HFF-Myc (cell line): ENCODE results near the gene TXNRD1.

Experiments used
- DNase-seq: peaks from one replicate; pipeline ENCODE4 v3.0.0-alpha.2; 2011; ENCODE audit warnings: low read depth; ENCODE audit errors: extremely low read depth
- H3K4me3 ChIP-seq: replicated peaks from 2 replicates; pipeline ENCODE4 v1.5.1; 2011; ENCODE audit warnings: low read depth, mild to moderate bottlenecking, control low read depth, low read length
- CTCF ChIP-seq: IDR thresholded peaks from 2 replicates; pipeline ENCODE4 v1.5.1; 2012; ENCODE audit warnings: mild to moderate bottlenecking, low read depth, low read length, control low read depth; ENCODE audit errors: missing control alignments

Gene TXNRD1

DNA sequence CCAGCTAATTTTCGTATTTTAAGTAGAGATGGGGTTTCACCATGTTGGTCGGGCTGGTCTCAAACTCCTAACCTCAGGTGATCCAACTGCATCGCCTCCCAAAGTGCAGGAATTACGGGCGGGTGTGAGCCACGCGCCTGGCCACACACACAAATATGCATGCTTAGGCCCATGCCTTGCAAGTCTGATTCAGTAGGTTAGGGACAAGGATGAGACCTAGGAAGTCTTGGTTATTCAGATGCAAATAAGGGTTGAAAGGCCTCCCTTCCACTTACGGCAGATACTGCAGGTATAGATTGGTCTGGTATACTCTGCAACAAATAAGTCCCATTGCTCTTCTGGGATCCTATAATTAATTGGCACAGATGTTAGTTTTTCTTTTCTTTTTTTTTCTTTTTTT is 32.9 kb downstream of the TXNRD1 start:
- DNase-seq = no peak
- H3K4me3 ChIP-seq = no peak overlapping the region
- no peak for TF ChIP-seq CTCF

DNA sequence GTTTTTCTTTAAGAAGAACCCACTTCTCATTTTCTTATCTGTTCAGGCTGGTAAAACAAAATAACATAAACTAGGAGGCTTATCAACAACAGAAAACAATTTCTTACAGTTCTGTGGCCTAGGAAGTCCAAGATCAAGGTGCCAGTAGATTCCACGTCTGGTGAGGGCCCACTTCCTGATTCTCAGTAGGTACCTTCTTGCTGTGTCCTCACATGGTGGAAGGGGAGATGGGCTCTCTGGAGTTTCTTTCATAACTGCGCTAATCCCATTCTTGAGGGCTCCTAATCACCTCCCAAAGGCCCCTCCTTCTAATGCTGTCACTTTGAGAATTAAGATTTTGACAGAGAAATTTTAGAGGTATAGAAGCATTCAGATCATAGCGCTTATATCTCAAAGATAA is 33.4 kb downstream of the TXNRD1 start:
- no peak for DNase-seq
- H3K4me3 ChIP-seq = no peak overlapping the region
- TF ChIP-seq CTCF = no peak

DNA sequence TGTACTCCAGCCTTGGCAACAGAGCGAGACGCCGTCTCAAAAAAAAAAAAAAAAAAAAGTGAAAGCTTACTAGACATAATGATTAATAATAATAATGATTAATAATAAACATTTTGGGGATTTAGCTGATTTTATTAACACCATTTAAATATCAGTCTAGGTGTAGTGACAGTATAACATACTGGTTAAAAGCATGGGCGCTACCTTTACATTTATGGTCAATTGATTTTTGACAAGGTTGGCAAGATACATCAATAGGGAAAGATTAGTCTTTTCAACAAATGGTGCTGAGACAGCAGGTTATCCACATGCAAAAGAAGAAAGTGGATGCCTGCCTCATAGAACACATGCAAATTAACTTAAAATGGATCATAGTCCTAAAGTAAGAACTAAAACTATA is 34.3 kb downstream of the TXNRD1 start:
- no peak for DNase-seq
- H3K4me3 ChIP-seq = no peak overlapping the region
- TF ChIP-seq CTCF = no peak

DNA sequence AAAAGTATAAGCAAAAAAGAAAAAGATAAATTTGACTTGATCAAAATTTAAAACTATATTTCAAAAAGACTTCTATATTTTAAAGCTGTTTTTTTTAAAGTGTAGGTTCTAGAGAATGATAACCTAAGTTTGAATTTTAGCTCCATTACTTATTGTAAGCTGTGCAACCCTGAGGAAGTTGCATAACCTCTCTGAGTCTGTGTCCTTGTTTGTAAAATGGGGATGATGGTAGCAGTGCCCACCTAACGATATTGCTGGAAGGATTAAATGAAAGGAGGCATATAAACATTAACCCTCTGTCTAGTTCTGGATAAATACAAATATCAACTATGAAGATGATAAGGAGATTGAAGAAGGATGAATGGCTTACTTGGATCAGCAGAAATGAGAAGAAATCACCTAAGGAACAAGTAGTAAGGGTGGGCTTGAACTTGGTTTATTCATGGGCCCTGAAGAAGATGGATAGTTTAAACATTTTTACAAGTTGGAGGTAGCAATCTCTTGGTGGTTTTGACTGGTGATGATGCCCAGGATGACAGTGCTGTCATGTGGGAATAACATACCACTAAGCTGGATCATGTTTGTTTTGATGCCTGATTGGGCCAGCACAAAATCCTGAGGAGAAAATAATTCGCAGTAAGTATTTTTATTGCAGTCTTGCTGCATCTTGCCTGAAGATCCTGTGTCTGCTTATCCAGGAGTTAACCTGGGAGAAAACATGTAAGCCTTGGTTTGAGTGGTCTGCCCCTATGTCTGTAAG is 35.0 kb downstream of the TXNRD1 start:
- TF ChIP-seq CTCF = no peak
- no peak overlapping the region for H3K4me3 ChIP-seq
- DNase-seq = no peak

- H3K4me3 ChIP-seq = no peak overlapping the region
- no peak for TF ChIP-seq CTCF
- DNase-seq = no peak
Observed at GRCh38 chr12:104257913-104258472, 42.4 kb downstream of the TXNRD1 start.

DNA sequence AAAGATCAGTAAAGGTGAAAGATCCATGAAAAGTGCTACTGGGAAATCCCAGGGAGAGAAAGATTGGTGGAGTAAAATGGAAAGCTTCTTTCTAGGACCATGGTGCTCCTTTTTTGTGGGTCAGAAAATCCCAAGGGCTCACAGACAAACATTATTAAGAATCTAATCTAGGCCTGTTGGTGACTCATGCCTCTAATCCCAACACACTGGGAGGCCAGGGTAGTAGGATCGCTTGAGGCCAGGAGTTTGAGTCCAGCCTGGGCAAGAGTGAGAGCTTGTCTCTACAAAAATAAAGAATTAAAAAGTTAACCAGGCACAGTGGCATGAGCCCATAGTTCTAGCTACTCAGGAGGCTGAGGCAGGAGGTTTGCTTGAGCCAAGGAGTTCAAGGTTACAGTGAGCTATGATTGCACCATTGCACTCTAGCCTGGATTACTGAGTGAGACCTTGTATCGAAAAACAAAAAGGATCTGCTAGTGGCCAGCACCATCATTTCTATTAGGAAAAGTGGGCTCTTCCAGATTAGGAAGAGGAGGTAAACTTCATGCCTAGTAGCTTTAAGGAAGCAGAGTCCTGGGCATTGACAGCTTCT is 43.0 kb downstream of the TXNRD1 start:
- DNase-seq = no peak
- TF ChIP-seq CTCF = no peak
- no peak overlapping the region for H3K4me3 ChIP-seq

GRCh38 chr12:104263026-104263425 is 47.4 kb downstream of the TXNRD1 start:
- TF ChIP-seq CTCF = no peak
- H3K4me3 ChIP-seq = no peak overlapping the region
- no peak for DNase-seq
